ENCODE measurements around the gene PRTG. TPM values are rescaled to one million over a fixed set of nuclear protein-coding genes. Genes with fewer than 3 reads are reported as not detected.

PRTG gene
- total and polyA plus RNA-seq, 5 experiments from 2014 or later = not detected

- DNase-seq (no peak), ATAC-seq (no peak)
- Mint-ChIP-seq H3K27me3 (peaks cover 0 to 7% (median 0%) of the 10 kb centered on the region in 5 donors), H3K4me3 (no peak overlapping the region), H3K9me3 (no peaks in the 10 kb centered on the region), H3K4me1 (peaks cover 0 to 6% (median 1%) of the 10 kb centered on the region in 4 donors), H3K27ac (no peak overlapping the region), H3K36me3 (no peaks in the 10 kb centered on the region)
- POLR2A ChIA-PET = no interaction called here
Observed at GRCh38 chr15:55676507-55676906, 66.4 kb downstream of the PRTG start.

GRCh38 chr15:55673287-55673686 is 69.7 kb downstream of the PRTG start:
- no peaks in the 10 kb centered on the region for H3K36me3 Mint-ChIP-seq
- POLR2A ChIA-PET = no interaction called here
- H3K4me1 Mint-ChIP-seq = no peaks in the 10 kb centered on the region
- DNase-seq (no peak), ATAC-seq (no peak)
- H3K4me3 Mint-ChIP-seq = no peak overlapping the region
- H3K27ac Mint-ChIP-seq = no peak overlapping the region
- H3K9me3 Mint-ChIP-seq = no peaks in the 10 kb centered on the region
- H3K27me3 Mint-ChIP-seq = peaks cover 0 to 7% (median 0%) of the 10 kb centered on the region in 5 donors

GRCh38 chr15:55669270-55669669 is 73.7 kb downstream of the PRTG start:
- no peaks in the 10 kb centered on the region for H3K9me3 Mint-ChIP-seq
- H3K36me3 Mint-ChIP-seq = no peaks in the 10 kb centered on the region
- peaks cover 0 to 4% (median 0%) of the 10 kb centered on the region in 5 donors for H3K27me3 Mint-ChIP-seq
- POLR2A ChIA-PET = no interaction called here
- ATAC-seq (no peak), DNase-seq (no peak)
- no peaks in the 10 kb centered on the region for H3K4me1 Mint-ChIP-seq
- no peak overlapping the region for H3K4me3 Mint-ChIP-seq
- no peak overlapping the region for H3K27ac Mint-ChIP-seq

GRCh38 chr15:55665605-55666227 is 77.2 kb downstream of the PRTG start:
- H3K9me3 Mint-ChIP-seq = no peaks in the 10 kb centered on the region
- DNase-seq (no peak), ATAC-seq (no peak)
- H3K4me1 Mint-ChIP-seq = no peaks in the 10 kb centered on the region
- H3K27me3 Mint-ChIP-seq = no peaks in the 10 kb centered on the region
- no peak overlapping the region for H3K4me3 Mint-ChIP-seq
- H3K36me3 Mint-ChIP-seq = no peaks in the 10 kb centered on the region
- no peak overlapping the region for H3K27ac Mint-ChIP-seq
- POLR2A ChIA-PET = no interaction called here

- no peak overlapping the region for H3K4me3 Mint-ChIP-seq
- no peaks in the 10 kb centered on the region for H3K9me3 Mint-ChIP-seq
- H3K4me1 Mint-ChIP-seq = no peaks in the 10 kb centered on the region
- peaks cover 0 to 2% (median 0%) of the 10 kb centered on the region in 5 donors for H3K27me3 Mint-ChIP-seq
- POLR2A ChIA-PET = interaction anchor here (0.7 kb wide), 1 partner anchor 1298 kb away, joined by 3 read pairs; no protein-coding TSS in a partner anchor
- ATAC-seq = no peak
- DNase-seq = no peak
- H3K27ac Mint-ChIP-seq = no peak overlapping the region
- H3K36me3 Mint-ChIP-seq = no peaks in the 10 kb centered on the region
Observed at GRCh38 chr15:55661428-55661827, 81.5 kb downstream of the PRTG start.

GRCh38 chr15:55660153-55660552 is 82.8 kb downstream of the PRTG start:
- H3K27me3 Mint-ChIP-seq = peaks cover 0 to 2% (median 0%) of the 10 kb centered on the region in 5 donors

GRCh38 chr15:55659481-55659880 is 83.5 kb downstream of the PRTG start:
- H3K9me3 Mint-ChIP-seq = no peaks in the 10 kb centered on the region
- H3K27ac Mint-ChIP-seq = no peak overlapping the region
- no peaks in the 10 kb centered on the region for H3K36me3 Mint-ChIP-seq
- no peak for DNase-seq
- H3K4me3 Mint-ChIP-seq = no peak overlapping the region
- peaks cover 0 to 2% (median 0%) of the 10 kb centered on the region in 5 donors for H3K27me3 Mint-ChIP-seq
- POLR2A ChIA-PET = no interaction called here
- no peak for ATAC-seq
- H3K4me1 Mint-ChIP-seq = no peaks in the 10 kb centered on the region

More at GRCh38 chr15:55660153-55660552, 82.8 kb downstream of the PRTG start:
- Mint-ChIP-seq H3K9me3 (no peaks in the 10 kb centered on the region), H3K27ac (no peak overlapping the region), H3K4me3 (no peak overlapping the region), H3K4me1 (no peaks in the 10 kb centered on the region), H3K36me3 (no peaks in the 10 kb centered on the region)
- DNase-seq = no peak
- no peak for ATAC-seq
- POLR2A ChIA-PET = no interaction called here

- DNase-seq = no peak
- POLR2A ChIA-PET = no interaction called here
- H3K27me3 Mint-ChIP-seq = peaks cover 0 to 2% (median 0%) of the 10 kb centered on the region in 5 donors
- ATAC-seq = no peak
- no peaks in the 10 kb centered on the region for H3K4me1 Mint-ChIP-seq
- no peaks in the 10 kb centered on the region for H3K36me3 Mint-ChIP-seq
- no peak overlapping the region for H3K27ac Mint-ChIP-seq
- H3K4me3 Mint-ChIP-seq = no peak overlapping the region
- H3K9me3 Mint-ChIP-seq = no peaks in the 10 kb centered on the region
Observed at GRCh38 chr15:55658886-55659285, 84.1 kb downstream of the PRTG start.

- no peak for DNase-seq
- no peak for ATAC-seq
- no peak overlapping the region for H3K27ac Mint-ChIP-seq
- H3K4me1 Mint-ChIP-seq = no peaks in the 10 kb centered on the region
- POLR2A ChIA-PET = no interaction called here
- no peaks in the 10 kb centered on the region for H3K9me3 Mint-ChIP-seq
- H3K27me3 Mint-ChIP-seq = peaks cover 0 to 2% (median 0%) of the 10 kb centered on the region in 5 donors
- no peaks in the 10 kb centered on the region for H3K36me3 Mint-ChIP-seq
- no peak overlapping the region for H3K4me3 Mint-ChIP-seq
Observed at GRCh38 chr15:55654561-55655031, 88.4 kb downstream of the PRTG start.

GRCh38 chr15:55652909-55653495 is 90.0 kb downstream of the PRTG start:
- ATAC-seq = no peak
- Mint-ChIP-seq H3K36me3 (no peaks in the 10 kb centered on the region), H3K27ac (no peak overlapping the region), H3K4me3 (no peak overlapping the region), H3K27me3 (no peaks in the 10 kb centered on the region), H3K9me3 (no peaks in the 10 kb centered on the region), H3K4me1 (peaks cover 0 to 4% (median 0%) of the 10 kb centered on the region in 4 donors)
- POLR2A ChIA-PET = interaction anchor here (0.7 kb wide), 1 partner anchor 851 kb away, joined by 3 read pairs; no protein-coding TSS in a partner anchor
- no peak for DNase-seq

- POLR2A ChIA-PET = no interaction called here
- Mint-ChIP-seq H3K4me1 (peaks cover 0 to 4% (median 0%) of the 10 kb centered on the region in 4 donors), H3K36me3 (no peaks in the 10 kb centered on the region), H3K27ac (no peak overlapping the region), H3K27me3 (no peaks in the 10 kb centered on the region), H3K4me3 (no peak overlapping the region), H3K9me3 (no peaks in the 10 kb centered on the region)
- DNase-seq (no peak), ATAC-seq (no peak)
Observed at GRCh38 chr15:55652359-55652758, 90.6 kb downstream of the PRTG start.

- Mint-ChIP-seq H3K4me1 (peaks cover 0 to 4% (median 0%) of the 10 kb centered on the region in 4 donors), H3K9me3 (no peaks in the 10 kb centered on the region), H3K36me3 (no peaks in the 10 kb centered on the region), H3K27me3 (peaks cover 0 to 3% (median 0%) of the 10 kb centered on the region in 5 donors), H3K4me3 (no peak overlapping the region), H3K27ac (no peak overlapping the region)
- DNase-seq = no peak
- POLR2A ChIA-PET = no interaction called here
- ATAC-seq = no peak
Observed at GRCh38 chr15:55649058-55649423, 93.9 kb downstream of the PRTG start.

- Mint-ChIP-seq H3K4me1 (no peaks in the 10 kb centered on the region), H3K27ac (no peak overlapping the region), H3K27me3 (peaks cover 0 to 10% (median 3%) of the 10 kb centered on the region in 5 donors), H3K36me3 (no peaks in the 10 kb centered on the region), H3K4me3 (no peak overlapping the region), H3K9me3 (no peaks in the 10 kb centered on the region)
- no peak for DNase-seq
- ATAC-seq = no peak
- POLR2A ChIA-PET = no interaction called here
Observed at GRCh38 chr15:55638764-55639163, 104.2 kb downstream of the PRTG start.

GRCh38 chr15:55637086-55637485 is 105.9 kb downstream of the PRTG start:
- DNase-seq (no peak), ATAC-seq (no peak)
- H3K4me1 Mint-ChIP-seq = no peaks in the 10 kb centered on the region
- no peaks in the 10 kb centered on the region for H3K36me3 Mint-ChIP-seq
- no peak overlapping the region for H3K27ac Mint-ChIP-seq
- peaks cover 0 to 13% (median 3%) of the 10 kb centered on the region in 5 donors for H3K27me3 Mint-ChIP-seq
- POLR2A ChIA-PET = no interaction called here
- H3K4me3 Mint-ChIP-seq = no peak overlapping the region
- H3K9me3 Mint-ChIP-seq = no peaks in the 10 kb centered on the region

All from naive thymus-derived CD8-positive, alpha-beta T cell (primary cell).